Measurements from ENCODE around the gene GLG1.
"Not testable (repeated sequence)": the region's sequence is repeated elsewhere in the genome, so short reads cannot be mapped to it uniquely, and the experiment has no call there.

The GLG1 gene

DNA sequence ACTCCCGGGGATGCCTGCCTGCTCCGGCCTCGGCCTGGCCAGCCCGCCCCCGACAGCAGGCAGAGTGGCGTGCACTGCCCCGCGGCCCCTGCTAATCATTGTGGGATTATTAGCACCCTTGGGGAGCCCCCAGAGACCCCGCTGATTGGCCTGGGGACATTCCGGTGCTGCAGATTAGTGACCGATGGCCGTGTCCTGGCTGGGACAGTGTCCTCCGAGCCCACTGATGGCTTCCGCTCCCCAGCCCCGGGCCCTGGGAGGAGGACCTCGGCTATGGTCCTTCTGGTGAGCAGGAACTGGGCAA lies 185.5 kb downstream of the GLG1 start:
- H3K4me3 ChIP-seq (ENCODE audit: low read depth, low read length); DNase-seq (ENCODE audit: low read depth): not testable (repeated sequence)

DNA sequence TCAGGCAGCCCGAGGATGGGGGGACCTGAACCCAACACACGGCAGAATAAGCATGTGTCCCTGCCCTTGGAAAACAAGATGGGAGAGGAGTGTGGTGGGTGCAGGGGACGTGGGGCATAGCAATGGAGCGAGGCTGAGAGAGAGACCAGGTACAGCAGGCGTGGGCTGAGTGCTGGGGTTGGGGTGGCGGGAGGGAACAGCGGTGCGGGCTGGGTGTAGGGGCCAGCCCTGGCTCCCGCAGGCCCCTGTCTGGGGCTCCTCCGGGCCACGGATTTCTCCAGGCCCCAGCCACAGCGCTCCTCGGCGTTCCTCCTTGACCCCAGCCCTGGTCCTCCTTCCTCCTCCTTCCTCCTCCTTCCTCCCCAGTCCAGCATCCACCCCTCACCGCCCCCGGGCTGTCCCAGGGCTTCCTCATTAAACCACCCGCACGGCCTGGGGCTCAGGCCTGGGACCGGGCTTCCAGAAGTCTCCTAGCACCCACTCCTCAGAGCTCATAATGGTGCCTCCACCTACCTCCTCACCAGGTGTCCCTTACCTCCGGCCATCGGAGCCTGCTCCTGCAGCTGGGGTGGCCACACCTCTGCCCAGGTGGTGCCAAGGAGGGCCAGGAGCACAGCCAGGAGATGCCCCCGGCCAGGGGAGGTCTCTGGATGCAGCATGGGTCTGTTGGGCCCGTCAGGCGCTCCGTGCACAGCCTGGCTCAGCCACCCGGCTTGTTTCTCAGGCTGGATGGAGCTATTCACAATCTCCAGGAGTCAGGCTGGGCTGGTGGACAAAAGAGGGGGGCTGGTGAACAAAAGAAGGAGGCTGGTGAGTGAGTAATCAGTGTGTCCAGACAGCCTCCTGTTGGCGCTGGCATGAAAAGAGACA lies 186.1 kb downstream of the GLG1 start, which contains the start of gene CLEC18B:
Gene CLEC18B, minus strand, starts transcription at position 867 of the 870 bp plus-strand sequence. Its CDS starts 208 bp downstream, at position 659.
- DNase-seq (ENCODE audit: low read depth); H3K4me3 ChIP-seq (ENCODE audit: low read depth, low read length): not testable (repeated sequence)

DNA sequence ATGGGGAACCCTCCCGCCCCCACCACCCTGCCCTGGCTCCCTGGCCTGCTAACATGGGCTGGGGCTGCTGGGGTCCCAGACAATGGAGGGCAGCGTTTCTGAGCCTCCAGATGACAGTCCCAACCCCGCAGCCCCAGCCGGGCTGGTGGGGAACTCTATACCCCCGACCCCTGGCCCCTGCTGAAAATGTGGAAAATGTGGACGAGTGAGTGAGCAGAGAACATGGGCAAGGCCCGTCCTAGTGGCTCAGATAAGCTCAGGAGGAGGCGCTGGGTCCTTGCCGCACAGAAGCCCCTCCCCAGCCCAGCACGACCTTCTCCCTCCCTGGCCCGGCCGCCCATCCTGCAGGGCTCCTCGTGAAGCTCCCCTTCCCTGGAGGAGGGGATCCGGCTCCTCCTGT lies 187.1 kb downstream of the GLG1 start:
- not testable (repeated sequence) for DNase-seq (ENCODE audit: low read depth); H3K4me3 ChIP-seq (ENCODE audit: low read depth, low read length)

DNA sequence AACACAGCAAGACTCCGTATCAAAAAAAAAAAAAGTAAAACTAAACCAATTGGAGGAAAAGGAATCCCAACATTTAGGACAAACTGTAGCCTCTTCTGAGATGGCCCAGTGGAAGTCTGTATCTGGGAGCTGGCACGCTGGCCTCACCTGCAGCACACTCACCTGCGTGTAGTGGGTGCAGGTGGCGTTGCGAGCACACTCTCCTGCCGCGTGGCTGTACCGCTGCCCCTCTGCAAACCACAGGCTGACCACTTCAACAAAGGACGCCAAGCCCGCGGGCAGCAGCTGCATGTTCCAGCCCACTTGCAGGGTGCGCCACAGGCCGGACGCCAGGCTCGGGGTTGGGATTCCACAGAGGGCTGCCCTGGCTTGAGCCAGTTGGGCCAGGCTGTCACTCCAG lies 189.0 kb downstream of the GLG1 start:
- H3K4me3 ChIP-seq (ENCODE audit: low read depth, low read length); DNase-seq (ENCODE audit: low read depth): not testable (repeated sequence)

DNA sequence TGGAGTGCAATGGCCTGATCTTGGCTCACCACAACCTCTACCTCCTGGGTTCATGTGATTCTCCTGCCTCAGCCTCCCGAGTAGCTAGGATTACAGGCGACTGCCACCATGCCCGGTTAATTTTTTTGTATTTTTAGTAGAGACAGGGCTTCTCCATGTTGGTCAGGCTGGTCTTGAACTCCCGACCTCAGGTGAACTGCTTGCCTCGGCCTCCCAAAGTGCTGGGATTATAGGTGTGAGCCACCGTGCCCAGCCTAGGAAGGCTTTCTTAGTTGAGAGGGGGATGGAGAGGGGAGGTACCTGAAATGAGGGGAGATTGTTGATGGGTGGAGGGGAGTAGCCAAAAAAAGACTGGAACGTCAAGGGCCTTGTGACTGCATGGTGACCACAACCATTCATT lies 193.0 kb downstream of the GLG1 start:
- H3K4me3 ChIP-seq (ENCODE audit: low read depth, low read length); DNase-seq (ENCODE audit: low read depth): not testable (repeated sequence)

DNA sequence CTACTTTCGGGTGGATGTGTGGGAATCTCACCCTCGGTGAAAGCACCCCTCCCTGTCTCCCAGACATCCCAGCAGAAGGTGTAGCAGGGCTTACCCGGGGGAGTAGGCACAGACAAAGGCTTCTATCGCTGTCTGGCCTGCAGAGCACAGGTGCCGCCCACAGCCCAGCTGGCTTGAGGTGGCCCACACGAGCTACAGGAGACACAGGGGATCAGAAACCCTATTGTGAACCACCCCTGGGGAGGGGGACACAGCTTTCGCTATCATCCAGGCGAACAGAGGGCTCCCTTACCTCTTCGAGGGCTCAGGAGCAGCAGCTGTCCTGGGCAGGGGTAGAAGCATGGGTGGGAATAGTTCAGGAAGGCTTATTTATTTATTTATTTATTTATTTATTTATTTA lies 193.4 kb downstream of the GLG1 start:
- H3K4me3 ChIP-seq (ENCODE audit: low read depth, low read length); DNase-seq (ENCODE audit: low read depth): not testable (repeated sequence)

DNA sequence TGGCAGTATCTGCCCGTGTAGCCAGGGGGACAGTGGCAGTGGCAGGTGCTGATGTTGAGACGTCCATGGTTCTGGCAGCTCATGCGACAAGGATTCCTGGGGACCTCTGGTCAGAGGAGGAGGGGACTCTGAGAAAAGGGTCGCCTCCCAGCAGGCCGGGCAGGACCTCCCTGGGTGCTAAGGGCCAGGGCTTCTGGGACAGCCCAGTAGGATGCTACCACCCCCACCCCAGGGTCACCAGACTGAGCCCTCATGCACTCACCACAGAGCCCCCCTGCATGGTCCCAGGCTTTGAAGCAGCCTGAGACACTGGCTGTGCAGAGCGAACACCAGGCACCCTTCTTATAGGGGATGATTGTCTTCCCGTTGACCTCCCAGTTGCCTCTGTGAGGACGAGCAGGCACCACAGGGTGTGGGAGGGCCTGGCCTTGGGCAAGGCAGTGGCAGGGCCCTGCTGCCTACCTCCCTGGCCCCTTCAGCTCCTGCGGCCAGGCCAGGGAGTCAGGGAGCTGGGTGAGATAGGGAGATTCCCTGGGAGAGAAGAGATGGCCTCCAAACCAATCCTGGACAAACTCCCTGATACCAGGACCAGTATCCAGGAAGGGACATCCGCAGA lies 194.0 kb downstream of the GLG1 start:
- H3K4me3 ChIP-seq (ENCODE audit: low read depth, low read length); DNase-seq (ENCODE audit: low read depth): not testable (repeated sequence)

DNA sequence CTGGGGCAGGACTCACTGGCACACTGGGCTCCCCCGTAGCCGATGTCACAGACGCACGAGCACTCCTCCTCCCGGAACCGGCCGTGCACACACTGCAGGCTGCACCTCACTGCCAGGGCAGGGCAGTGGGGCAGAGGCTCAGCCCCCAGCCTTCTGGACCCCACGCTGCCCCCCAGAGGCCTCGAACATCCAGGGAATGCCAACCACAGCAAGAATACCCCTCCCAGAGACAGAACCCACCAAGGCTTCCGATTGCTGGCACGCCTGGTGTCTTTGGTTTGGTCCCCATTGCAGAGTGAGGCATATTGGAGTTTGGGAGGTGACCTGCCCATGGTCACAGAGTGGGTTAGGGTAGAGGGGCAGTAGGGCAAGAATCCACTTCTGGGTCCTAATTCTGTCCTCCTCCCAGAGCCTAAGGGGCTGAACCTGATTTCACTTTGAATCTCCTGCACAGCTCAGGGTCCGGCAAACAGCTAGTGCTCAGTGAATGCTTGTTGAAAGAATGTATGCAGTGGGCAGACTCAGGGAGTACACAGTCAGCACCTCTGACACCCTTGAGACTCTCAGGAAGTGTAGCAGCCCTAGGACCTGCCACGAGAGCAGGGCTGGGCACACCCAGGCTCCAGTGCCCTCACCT lies 194.7 kb downstream of the GLG1 start:
- H3K4me3 ChIP-seq (ENCODE audit: low read depth, low read length); DNase-seq (ENCODE audit: low read depth): not testable (repeated sequence)

DNA sequence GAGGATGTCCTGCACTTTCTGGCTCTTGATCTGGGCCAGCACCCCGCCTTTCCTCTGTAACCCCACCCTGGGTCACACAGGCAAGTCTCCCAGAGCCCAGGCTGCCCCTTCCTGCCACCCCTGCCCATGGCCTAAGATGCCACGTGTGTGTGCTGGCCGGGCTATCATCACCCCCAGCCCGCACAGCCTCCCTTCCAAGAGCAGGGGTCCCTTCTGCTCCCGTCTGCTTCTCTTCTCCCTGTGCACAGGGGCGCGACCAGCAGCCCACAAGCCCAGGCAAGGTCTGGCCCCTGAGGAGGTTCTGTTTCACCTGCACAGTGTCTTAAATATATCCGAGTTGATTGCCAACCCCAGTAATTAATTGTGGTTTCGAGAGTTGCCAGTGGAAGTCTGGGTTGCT lies 195.9 kb downstream of the GLG1 start:
- H3K4me3 ChIP-seq (ENCODE audit: low read depth, low read length); DNase-seq (ENCODE audit: low read depth): not testable (repeated sequence)

DNA sequence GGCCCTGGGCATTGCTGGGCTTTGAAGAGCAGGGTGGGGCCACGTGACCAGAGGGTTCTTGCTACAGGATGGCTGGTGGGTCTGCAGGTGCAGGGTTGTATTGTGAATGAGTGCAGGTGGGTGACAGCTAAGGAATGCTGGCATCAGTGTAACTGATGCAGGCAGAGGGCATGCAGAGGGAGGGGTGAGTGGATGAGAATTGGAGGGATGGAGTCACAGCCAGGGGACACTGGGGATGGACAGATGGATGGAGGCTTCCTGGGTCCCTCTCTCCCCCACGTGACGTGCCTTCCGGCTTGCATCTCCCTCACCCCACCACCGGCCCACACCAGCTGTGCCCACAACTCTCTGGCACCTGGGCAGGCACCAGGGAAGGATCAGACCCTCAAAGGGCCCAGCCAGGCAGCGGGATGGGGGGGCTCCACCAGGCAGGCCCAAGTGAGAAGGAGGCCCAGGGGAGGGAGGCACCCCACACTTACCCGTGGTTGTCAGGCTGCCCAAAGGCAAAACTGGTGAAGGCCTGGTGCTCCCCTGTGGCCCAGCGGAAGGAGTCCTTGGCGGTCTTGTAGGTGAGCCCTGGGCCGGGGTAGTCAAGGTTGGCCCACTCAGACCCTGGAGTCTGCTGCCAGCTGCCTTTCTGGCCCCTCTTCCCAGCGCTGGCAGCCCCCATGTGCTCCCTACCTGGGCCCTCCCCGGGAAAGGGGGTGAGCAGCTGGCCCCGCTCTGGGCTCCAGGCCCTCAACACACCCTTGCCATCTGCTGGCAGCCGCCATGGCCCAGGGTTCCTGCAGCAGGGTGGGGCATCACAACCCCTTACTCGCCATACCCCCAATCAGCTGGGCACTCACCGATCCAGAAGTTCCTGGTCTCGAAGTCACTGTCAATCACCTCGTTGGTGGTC lies 196.6 kb downstream of the GLG1 start:
- H3K4me3 ChIP-seq (ENCODE audit: low read depth, low read length); DNase-seq (ENCODE audit: low read depth): not testable (repeated sequence)

DNA sequence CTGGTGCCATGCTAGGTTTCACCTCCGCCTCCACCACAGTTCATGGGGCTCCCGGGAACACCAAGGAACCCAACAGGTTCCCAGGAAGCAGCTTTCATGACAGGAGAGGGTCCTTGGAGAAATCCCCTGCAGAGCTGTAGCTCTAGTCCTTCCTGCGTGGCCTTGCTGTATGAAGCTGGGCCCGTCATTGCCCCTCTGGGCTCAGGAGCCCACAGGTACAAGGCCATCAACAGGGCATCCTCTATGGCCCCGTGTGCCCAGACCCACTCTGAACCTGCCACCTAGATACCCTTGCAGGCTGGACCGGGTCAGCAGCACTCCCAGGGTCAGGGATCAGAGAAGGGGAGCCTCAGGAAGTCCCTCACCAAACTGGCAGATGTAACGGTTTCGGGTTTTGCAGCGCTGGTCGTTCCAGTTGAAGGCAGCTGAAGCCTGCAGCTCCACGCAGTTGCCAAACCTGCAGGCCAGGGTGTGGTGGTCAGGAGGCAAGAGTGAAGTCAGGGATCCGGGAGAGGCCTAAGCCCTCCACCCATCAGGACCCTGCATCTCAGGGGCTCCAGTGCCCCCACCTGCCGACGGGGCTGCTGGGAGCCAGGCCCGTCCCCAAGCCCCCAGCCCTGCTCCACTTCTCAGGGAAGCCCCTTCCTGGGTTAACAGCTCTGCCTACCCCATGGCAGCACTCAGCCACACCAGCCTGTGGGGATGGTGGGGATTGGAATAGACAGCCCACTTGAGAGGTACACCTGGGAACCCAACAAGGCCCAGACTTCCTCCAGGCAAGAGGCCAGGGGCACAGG lies 197.5 kb downstream of the GLG1 start:
- DNase-seq (ENCODE audit: low read depth); H3K4me3 ChIP-seq (ENCODE audit: low read depth, low read length): not testable (repeated sequence)

DNA sequence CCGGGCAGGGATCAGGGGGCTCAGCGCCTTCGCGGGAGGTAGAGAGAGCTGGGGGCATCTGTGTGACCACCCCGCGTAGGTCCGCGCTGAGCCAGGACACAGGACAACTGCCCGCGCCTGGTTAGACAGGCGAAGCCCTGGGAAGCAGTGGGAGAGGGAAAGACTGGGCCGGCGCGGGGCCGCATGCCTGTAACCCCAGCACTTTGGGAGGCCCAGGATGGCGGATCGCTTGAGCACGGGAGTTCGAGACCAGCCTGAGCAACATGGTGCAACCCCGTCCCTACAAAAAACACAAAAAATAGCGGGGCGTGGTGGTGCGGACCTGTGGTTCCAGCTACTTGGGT lies 199.6 kb downstream of the GLG1 start:
- DNase-seq (ENCODE audit: low read depth), result not testable (repeated sequence)
- peak overlapping the region; percentile 35 for H3K4me3 ChIP-seq (ENCODE audit: low read depth, low read length)

DNA sequence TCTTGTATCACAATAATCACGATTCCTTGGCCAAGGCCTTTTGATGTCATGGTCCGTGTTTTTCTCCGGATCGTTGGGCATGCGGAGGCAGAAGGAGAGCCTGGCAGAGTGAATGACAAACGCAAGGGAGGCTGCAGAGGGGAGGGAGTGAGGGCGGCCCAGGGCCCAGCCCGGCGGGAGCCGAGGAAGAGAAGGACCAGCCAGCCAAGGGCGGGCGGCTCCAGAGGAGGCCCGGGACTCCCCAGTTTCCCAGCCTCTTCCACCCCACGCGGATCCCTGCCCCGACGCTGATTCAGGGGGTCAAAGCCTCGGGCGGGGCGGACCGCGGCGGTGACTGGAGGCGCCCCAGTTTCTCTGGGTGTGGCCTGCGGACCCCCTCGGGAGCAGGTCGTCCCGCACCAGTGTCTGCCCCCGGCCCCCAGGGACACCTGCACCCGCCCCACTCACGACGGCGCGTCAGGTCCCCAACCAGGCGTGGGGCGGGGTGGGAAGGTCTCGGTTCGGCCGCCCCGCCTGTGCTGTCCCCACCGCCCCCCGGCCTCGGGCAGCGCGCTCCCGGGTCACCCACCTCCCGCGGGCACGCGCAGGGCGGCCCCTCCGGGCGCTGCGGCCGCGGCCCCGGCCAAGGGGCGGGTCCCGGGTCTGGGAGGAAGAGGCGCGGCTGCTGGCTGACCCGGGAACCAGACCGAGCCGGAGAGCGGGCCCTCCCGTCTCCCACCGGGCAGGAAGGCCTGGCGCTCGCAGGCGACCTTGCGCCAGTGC lies 200.1 kb downstream of the GLG1 start:
- H3K4me3 ChIP-seq (ENCODE audit: low read depth, low read length), result peak overlapping the region; percentile 35
- DNase-seq (ENCODE audit: low read depth), result not testable (repeated sequence)

DNA sequence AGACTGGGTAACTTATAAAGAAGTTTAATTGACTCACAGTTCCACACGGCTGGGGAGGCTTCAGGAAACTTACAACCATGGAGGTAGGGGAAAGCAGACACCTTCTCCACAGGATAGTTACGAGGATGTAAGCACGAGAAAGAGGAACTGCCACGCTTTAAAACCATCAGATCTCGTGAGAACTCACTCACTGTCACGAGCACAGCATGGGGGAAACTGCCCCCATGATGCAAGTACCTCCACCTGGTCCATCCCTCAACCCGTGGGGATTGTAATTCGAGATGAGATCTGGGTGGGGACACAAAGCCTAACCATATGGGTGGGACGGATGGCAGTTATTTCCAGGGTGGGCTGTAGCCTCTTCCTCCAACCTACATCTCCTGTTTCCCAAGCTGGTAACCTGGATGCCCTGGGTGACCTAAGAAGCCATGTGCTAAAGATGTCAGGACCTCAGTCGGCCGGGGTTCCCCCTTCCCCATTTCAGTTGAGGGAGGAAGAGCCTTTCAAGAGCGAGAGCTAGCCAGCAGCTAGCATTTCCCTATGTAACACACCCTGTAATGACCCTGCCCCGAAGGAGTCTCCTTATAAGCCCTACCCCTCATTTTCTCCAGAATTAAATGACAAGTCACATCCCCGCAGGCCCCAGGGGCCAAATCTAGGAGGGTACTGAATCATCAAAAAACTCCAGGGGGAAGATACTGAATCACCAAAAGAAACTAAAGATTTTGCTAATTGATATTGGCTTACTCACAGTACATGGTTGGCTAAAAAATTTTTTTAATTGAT lies 202.6 kb downstream of the GLG1 start:
- DNase-seq (ENCODE audit: low read depth); H3K4me3 ChIP-seq (ENCODE audit: low read depth, low read length): not testable (repeated sequence)

DNA sequence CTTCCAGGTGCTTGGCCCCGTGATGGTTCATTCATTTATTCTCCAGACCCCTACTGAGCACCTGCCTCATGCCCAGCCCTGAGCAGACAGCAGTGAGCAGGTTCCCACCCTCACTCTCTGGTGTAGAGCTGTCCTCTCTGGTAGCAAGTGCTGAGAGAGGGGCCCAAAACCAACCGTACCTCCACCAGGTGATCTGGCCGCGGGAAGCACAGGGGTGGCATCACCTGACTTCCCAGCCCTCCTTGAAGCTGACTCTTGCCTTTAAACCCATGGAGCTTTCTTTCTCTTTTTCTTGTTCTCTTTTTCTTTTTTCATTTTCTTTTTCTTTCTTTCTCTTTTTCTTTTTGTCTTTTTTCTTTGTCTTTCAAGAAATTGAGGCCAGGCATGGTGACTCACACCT lies 206.7 kb downstream of the GLG1 start:
- DNase-seq (ENCODE audit: low read depth); H3K4me3 ChIP-seq (ENCODE audit: low read depth, low read length): not testable (repeated sequence)

DNA sequence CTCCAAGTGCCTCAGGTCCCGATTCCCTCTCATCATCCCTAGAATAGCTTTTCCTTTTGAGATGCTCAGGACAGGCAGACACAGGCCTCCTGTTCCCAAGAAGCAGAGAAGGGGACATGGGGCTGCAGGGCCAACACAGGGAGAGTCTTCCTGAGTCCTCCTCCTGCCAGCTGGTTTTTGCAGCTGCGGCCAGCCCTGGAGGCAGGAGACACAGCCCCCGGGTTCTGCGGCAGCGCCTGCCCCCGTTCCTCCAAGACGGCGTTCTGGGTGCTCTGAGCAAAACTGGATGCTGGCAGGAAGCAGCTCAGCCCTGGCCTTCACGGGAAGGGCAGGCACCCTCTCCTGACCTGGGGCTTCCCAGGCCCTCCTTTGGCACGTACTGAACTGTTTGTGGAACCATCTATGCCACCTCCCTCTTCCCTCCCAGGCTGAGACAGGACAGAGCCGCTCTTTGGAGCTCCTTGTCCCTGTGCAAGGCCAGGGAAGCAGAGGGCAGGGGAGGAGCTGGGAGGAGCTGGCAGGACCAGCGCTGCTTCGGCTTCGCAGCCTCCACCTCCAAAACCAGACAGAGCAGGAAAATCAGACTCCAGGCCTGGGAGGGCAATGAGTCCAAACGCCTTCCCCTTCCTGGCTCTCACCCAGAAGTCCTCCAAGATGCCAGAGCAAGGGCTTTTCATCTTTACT lies 208.6 kb downstream of the GLG1 start:
- DNase-seq (ENCODE audit: low read depth); H3K4me3 ChIP-seq (ENCODE audit: low read depth, low read length): not testable (repeated sequence)

Measured in skeletal muscle cell (primary cell).